GM12872 (cell line): ENCODE measurements around the gene WDR45B.

Source experiments
- TF ChIP-seq, protein P1 (sequence below): IDR thresholded peaks from 3 replicates; pipeline ENCODE4 v1.5.1; 2011; ENCODE audit warnings: low read depth, mild to moderate bottlenecking, low read length, moderate library complexity; ENCODE audit not compliant: insufficient read depth

WDR45B gene

DNA sequence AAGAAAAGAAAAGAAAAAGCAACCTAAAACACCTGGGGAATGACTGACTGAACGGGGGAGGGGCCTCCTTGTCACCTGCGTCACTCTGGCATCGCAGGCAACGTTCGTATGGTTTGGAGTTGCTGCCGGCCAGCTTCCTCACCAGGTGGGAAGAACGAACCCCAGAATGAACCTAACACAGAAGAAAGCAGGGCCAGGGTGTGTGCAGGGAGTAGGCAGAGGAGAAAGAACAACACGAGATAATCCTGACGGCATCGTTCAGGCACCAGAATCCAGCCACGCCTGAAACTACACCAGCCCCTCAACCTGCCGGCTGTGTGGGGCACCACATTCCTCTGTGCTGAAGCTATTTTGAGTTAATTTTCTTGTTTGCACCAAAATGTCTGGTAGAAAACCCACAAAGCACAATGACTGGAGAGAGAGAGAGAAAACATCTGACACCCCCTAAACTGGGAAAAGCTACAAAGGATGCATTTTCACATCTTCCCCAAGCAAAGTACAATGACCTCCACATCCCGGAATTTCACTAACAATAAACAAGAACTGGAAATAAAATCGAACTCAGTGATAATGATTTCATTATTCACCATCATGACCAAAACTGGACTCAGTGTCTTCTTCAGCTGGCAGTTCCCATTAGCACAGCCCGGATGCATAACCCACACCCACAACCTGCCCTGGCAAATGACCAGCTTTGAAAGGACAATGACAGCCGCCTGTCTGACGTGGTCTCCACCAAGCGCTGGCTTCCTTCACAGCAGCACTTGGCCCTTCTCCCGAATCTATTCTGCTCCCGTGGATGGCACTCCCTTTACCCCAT lies 26.6 kb upstream of the WDR45B start:
- TF ChIP-seq, protein P1, sequence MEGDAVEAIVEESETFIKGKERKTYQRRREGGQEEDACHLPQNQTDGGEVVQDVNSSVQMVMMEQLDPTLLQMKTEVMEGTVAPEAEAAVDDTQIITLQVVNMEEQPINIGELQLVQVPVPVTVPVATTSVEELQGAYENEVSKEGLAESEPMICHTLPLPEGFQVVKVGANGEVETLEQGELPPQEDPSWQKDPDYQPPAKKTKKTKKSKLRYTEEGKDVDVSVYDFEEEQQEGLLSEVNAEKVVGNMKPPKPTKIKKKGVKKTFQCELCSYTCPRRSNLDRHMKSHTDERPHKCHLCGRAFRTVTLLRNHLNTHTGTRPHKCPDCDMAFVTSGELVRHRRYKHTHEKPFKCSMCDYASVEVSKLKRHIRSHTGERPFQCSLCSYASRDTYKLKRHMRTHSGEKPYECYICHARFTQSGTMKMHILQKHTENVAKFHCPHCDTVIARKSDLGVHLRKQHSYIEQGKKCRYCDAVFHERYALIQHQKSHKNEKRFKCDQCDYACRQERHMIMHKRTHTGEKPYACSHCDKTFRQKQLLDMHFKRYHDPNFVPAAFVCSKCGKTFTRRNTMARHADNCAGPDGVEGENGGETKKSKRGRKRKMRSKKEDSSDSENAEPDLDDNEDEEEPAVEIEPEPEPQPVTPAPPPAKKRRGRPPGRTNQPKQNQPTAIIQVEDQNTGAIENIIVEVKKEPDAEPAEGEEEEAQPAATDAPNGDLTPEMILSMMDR = no peak

DNA sequence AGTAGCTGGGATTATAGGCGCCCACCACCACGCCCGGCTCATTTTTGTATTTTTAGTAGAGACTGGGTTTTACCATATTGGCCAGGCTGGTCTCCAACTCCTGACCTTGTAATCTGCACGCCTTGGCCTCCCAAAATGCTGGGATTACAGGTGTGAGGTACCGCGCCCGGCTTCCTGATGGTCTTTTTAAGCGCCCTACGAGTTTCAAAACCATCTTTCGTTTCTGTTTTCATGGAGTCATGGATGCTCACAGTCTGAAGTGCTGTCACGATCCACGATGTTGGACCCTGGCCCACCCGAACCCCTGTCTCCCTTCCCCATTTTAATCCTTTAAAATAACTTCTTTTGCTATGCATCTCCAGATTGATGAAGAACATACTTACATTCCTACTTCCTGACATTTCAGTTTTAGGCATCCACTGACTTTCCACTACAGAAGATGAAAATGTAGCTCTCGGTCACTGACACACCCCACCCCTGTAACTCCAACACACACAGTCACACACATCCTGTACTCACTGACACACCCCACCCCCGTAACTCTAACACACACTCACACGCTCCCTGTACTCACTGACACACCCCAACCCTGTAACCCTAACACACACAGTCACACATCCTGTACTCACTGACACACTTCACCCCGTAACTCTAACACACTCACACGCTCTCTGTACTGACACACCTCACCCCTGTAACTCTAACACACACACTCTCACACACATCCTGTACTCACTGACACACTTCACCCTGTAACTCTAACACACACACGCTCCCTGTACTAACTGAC lies 22.6 kb upstream of the WDR45B start:
- TF ChIP-seq, protein P1 = no peak

DNA sequence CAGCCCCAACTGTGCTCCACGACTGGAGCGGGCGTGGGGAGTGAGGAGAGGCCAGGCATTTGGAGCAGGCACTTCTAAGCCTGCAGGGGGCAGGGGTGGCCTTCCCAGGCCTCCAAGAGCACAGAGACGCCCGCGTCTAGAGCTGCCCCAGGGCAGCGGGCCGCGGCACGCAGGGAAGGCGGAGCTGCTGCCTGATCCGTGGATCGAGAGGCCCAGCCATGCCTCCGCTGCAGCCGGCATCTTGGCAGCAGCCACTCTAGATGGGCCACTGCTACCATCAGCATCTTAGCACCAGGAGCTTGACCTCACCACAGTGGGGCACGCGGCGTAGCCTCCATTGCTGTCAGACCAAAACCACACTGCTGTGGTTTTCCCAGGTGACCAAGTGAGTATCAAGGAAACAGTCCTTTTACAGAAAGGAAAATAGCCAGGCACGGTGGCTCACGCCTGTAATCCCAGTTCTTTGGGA lies 20.4 kb upstream of the WDR45B start:
- TF ChIP-seq, protein P1 = peak; percentile 70

DNA sequence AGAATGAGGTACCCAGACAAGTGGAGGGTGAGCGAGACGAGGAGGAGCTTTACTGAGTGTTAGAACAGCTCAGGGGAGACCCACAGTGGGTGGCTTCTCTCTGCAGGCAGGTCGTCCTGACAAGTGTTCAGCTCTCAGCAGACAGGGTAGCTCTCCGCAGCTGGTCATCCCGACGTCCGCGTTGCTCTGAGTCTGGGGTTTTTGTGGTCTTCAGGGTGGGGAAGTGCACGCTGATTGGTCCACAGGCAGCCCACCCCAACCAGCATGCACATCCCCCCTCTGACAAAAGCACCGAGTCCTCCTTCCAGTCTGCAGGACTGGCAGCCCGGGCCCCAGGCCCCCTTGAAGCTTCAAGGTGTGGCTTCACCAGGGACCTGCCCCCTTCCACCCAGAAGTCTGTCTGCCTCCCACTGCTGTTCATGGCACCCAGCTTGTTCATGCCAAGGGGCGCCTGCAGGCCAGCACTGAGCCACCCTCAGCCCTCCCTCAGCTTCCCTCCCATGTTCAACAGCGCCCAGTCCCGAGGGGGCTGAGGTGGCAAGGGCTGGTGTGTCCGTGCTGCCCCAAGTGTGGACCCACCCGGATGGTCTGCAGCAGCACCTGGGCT lies 19.9 kb upstream of the WDR45B start:
- TF ChIP-seq, protein P1 = no peak

DNA sequence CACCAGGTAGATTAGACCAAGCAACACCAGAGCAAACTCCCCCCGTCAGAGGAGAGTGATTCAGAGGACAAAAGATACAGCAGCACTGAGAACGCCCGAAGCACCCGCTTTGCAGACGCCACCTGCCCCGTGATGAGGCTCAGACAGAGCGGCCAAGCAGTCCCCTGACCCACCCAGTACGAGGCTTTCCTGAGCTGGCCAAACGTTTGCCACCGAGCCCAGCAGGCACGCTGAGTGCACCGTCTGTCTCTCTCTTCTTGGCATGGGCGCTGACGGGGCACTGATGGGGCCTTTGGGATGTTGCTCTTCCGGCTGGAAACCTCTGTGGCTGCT lies 19.4 kb upstream of the WDR45B start:
- TF ChIP-seq, protein P1 = no peak

DNA sequence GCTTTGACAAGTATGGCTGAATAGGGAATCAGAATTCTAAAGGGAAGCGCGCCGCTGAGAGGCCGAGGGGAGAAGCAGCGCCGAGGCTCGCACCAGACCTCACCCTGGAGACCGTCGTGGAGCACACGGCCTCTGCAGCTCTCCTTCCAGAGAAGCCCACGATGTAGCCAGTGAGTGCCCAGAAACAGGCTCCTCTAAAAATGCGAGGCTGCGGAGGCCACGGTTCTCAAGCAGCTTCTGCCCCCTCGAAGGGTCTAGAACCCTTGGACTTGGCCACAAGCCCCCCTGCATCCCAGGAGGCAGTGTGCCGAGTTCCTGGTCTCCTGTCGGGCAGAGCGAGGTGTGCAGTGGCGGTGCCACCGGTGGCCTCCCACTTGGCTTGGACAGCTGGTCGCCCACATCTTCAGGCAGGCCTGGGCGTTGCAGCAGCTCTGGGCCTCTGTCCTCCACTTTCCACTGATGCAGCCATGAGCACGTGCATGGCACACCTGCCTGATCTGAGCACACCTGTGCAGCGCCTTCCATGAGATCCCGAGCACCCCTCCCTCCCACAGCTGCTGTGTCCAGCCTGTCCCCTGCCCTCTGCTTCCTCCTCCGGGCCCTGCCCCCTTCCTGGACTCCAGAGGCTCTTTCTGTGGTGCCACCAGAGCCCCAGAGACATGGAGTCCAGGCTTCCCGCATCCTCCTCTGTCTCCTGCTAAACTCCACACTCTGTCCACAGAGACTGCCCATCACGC lies 18.9 kb upstream of the WDR45B start:
- TF ChIP-seq, protein P1 = no peak
